WTC11 (cell line): ENCODE measurements around the gene EIF2AK3. TPM values are rescaled to one million over a fixed set of nuclear protein-coding genes. Genes with fewer than 3 reads are reported as not detected.
"Not testable (repeated sequence)": the region's sequence is repeated elsewhere in the genome, so short reads cannot be mapped to it uniquely, and the experiment has no call there.

Source experiments
- ATAC-seq: fragments of 200-7000 bp; cut with Tn5 transposase; 2 replicates; pipeline ENCODE4 v1.10.0; 2021; ENCODE audit warnings: mild to moderate bottlenecking, moderate library complexity
- CTCF ChIA-PET: fragments of 300-600 bp; sonication (Branson Sonifier 250); formaldehyde crosslinking; loops from one replicate; lab custom pipeline; 2021; ENCODE audit warnings: antibody characterized with exemption; lab: Charles Lee
- POLR2A ChIA-PET: fragments of 350-600 bp; sonication (Branson Sonifier 250); formaldehyde crosslinking; loops from one replicate; lab custom pipeline; 2021; ENCODE audit warnings: antibody characterized with exemption; lab: Charles Lee
- DNase-seq: peaks from one replicate; pipeline ENCODE4 v3.0.0; 2021; ENCODE audit warnings: low spot score
- H3K27ac Mint-ChIP-seq: 2 replicates; pipeline ENCODE4 v1.8.0; 2021; ENCODE audit warnings: mixed read lengths
- H3K27me3 Mint-ChIP-seq: 2 replicates; pipeline ENCODE4 v1.8.0; 2021; ENCODE audit warnings: low read depth, mild to moderate bottlenecking, moderate library complexity, mixed read lengths
- H3K36me3 Mint-ChIP-seq: 2 replicates; pipeline ENCODE4 v1.8.0; 2021; ENCODE audit warnings: mixed read lengths
- H3K4me1 Mint-ChIP-seq: 2 replicates; pipeline ENCODE4 v1.8.0; 2022; ENCODE audit warnings: mixed read lengths
- H3K4me3 Mint-ChIP-seq: 2 replicates; pipeline ENCODE4 v1.8.0; 2021; ENCODE audit warnings: mild to moderate bottlenecking, moderate library complexity, mixed read lengths
- H3K9me3 Mint-ChIP-seq: 2 replicates; pipeline ENCODE4 v1.8.0; 2021; ENCODE audit warnings: mixed read lengths
- CBFB ChIP-seq: sonication (generic); formaldehyde crosslinking; IDR thresholded peaks from 2 replicates; pipeline ENCODE4 v1.8.1; 2022; ENCODE audit warnings: mild to moderate bottlenecking, low read depth, missing genetic modification reagents
- CREM ChIP-seq: sonication (generic); formaldehyde crosslinking; IDR thresholded peaks from 2 replicates; pipeline ENCODE4 v1.8.1; 2022; ENCODE audit warnings: mild to moderate bottlenecking, missing genetic modification reagents, moderate library complexity
- ELF4 ChIP-seq: sonication (generic); formaldehyde crosslinking; IDR thresholded peaks from 2 replicates; pipeline ENCODE4 v1.8.1; 2022; ENCODE audit warnings: low read depth, mild to moderate bottlenecking, moderate library complexity, missing genetic modification reagents
- FOXP1 ChIP-seq: sonication (generic); formaldehyde crosslinking; IDR thresholded peaks from 2 replicates; pipeline ENCODE4 v1.8.0; 2022; ENCODE audit warnings: missing genetic modification reagents, mild to moderate bottlenecking, moderate library complexity, borderline replicate concordance
- KAT7 ChIP-seq: sonication (generic); formaldehyde crosslinking; IDR thresholded peaks from 2 replicates; pipeline ENCODE4 v1.8.1; 2023; ENCODE audit warnings: missing genetic modification reagents, mild to moderate bottlenecking, borderline replicate concordance
- MYBL2 ChIP-seq: sonication (generic); formaldehyde crosslinking; IDR thresholded peaks from 2 replicates; pipeline ENCODE4 v1.8.1; 2023; ENCODE audit warnings: mild to moderate bottlenecking, moderate library complexity, missing genetic modification reagents
- NFYB ChIP-seq: sonication (generic); formaldehyde crosslinking; conservative IDR thresholded peaks from 2 replicates; pipeline ENCODE4 v1.8.0; 2022; ENCODE audit warnings: low read depth, missing genetic modification reagents
- NR3C1 ChIP-seq: sonication (generic); formaldehyde crosslinking; conservative IDR thresholded peaks from 2 replicates; pipeline ENCODE4 v1.8.1; 2023; ENCODE audit warnings: low read depth, mild to moderate bottlenecking, missing genetic modification reagents
- ZNF263 ChIP-seq: sonication (generic); formaldehyde crosslinking; IDR thresholded peaks from 2 replicates; pipeline ENCODE4 v1.8.1; 2022; ENCODE audit warnings: low read depth, mild to moderate bottlenecking, moderate library complexity, missing genetic modification reagents
- ZNF423 ChIP-seq: fragments of 250-450 bp; sonication (Bioruptor Pico); IDR thresholded peaks from 2 replicates; pipeline ENCODE4 v2.1.2; 2022; ENCODE audit warnings: mild to moderate bottlenecking, moderate library complexity
- total RNA-seq: library from RNA; stranded (reverse); gene quantifications from 3 replicates; pipeline ENCODE4 v1.2.3, GENCODE V29; 2021
- TF ChIP-seq, protein P1 (sequence below): sonication (generic); formaldehyde crosslinking; IDR thresholded peaks from 2 replicates; pipeline ENCODE4 v1.8.1; 2023; ENCODE audit warnings: mild to moderate bottlenecking, missing genetic modification reagents, moderate library complexity
- TF ChIP-seq, protein P2 (sequence below): sonication (generic); formaldehyde crosslinking; IDR thresholded peaks from 2 replicates; pipeline ENCODE4 v1.8.1; 2023; ENCODE audit warnings: mild to moderate bottlenecking, missing genetic modification reagents, moderate library complexity
- TF ChIP-seq, protein P3 (sequence below): sonication (generic); formaldehyde crosslinking; IDR thresholded peaks from 2 replicates; pipeline ENCODE4 v1.8.0; 2022; ENCODE audit warnings: mild to moderate bottlenecking, missing genetic modification reagents
- TF ChIP-seq, protein P4 (sequence below): fragments of 250-450 bp; sonication (Bioruptor Pico); IDR thresholded peaks from 2 replicates; pipeline ENCODE4 v1.9.0; 2021; ENCODE audit warnings: mild to moderate bottlenecking, borderline replicate concordance
- TF ChIP-seq, protein P5 (sequence below): sonication (generic); formaldehyde crosslinking; conservative IDR thresholded peaks from 2 replicates; pipeline ENCODE4 v1.8.1; 2022; ENCODE audit warnings: mild to moderate bottlenecking, missing genetic modification reagents
- TF ChIP-seq, protein P6 (sequence below): sonication (generic); formaldehyde crosslinking; IDR thresholded peaks from 2 replicates; pipeline ENCODE4 v1.8.1; 2023; ENCODE audit warnings: mild to moderate bottlenecking, missing genetic modification reagents

EIF2AK3 gene
- total RNA-seq, 1 experiment from 2014 or later: 20.8 TPM

DNA sequence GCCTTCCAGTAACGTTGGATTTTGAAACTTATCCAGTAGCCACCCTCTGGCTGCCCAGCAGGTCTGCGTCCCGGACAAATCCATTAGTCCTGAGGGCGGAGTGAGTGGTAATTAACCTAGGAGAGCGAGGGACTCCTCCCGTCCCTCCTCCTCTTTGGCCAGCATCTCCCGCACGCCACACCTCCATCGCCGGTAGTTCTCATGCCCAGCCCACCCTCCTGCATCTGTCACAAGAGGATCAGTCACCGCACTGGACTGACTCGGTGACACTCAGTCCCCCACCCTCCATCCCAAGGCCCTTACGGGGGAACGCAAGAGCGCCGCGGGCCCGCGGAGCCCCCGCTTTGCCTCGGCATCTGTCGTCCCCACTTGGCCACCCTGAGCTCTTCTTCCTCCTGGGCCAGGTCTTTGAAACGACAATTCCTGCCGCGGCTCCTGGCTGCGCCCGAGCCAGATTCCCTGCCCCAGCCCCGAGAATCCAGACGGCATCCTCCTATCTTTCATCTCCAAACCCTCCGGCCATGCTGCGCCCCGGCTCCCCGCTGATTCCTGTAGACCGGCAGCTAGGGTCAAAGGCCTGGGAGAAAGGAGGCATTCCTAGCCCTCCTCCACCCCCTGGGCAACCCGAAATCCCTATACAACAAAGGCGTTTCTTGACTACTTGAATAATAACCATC lies 77.5 kb downstream of the EIF2AK3 start:
- ATAC-seq (peak; percentile 64), DNase-seq (peak; percentile 69)
- TF ChIP-seq FOXP1 (CRISPR knock-in tag) (no peak), ZNF263 (CRISPR knock-in tag) (peak; percentile 94), NR3C1 (no peak), ZNF423 (CRISPR knock-in tag) (0 out of 2 replicates have a peak, but pooled peaks have one; percentile 17)
- H3K27me3 Mint-ChIP-seq: peaks cover 4% of the 10 kb centered on the region; the same call in 1 of the 2 replicates
- H3K4me3 Mint-ChIP-seq: peak overlapping the region; percentile 77
- ChIA-PET CTCF (interaction anchor here (1.0 to 1.8 kb wide), 3 partner anchors 32 to 359 kb away, joined by 4 to 7 read pairs (median 4); no protein-coding TSS in a partner anchor), POLR2A (no interaction called here)
- peaks cover 6% of the 10 kb centered on the region for H3K9me3 Mint-ChIP-seq
- no peak overlapping the region; the same call in 1 of the 2 replicates for H3K27ac Mint-ChIP-seq
- H3K36me3 Mint-ChIP-seq: peaks cover 6% of the 10 kb centered on the region; the same call in 1 of the 2 replicates
- peaks cover 28% of the 10 kb centered on the region for H3K4me1 Mint-ChIP-seq

DNA sequence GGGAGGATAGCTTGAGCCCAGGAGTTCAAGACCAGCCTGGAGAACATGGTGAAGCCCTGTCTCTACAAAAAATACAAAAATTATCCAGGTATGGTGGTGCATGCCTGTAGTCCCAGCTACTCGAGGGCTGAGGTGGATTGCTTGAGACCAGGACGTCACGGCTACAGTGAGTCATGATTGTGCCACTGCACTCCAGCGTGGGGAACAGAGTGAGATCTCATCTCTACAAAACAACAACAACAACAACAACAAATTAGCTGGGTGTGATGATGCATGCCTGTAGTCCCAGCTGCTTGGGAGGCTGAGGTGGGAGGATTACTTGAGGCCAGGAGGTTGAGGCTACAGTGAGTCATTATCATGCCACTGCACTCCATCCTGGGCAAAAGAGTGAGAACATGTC lies 81.0 kb downstream of the EIF2AK3 start:
- H3K27ac Mint-ChIP-seq, CTCF ChIA-PET, H3K36me3 Mint-ChIP-seq, H3K27me3 Mint-ChIP-seq, H3K9me3 Mint-ChIP-seq, DNase-seq, ATAC-seq, POLR2A ChIA-PET, H3K4me3 Mint-ChIP-seq: not testable (repeated sequence)
- peaks cover 17% of the 10 kb centered on the region for H3K4me1 Mint-ChIP-seq

DNA sequence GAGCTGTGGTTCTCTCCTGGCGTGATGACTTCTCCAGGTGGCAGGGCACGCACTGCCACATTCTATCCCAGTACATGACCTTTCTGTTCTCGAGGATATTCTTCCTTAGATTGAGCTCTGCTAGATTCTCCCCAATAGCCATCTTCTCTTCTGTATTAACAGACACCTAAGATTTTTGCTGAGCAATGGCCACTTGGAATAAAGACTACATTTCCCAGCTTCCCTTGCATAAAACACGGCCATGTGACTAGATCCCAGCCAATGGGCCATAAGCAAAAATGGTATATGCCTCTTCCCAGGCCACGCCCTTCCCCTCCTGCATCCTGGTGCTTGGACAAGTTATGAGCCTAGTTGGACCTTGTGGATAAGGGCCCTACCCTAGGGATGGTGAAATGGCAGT lies 82.1 kb downstream of the EIF2AK3 start:
- TF ChIP-seq, protein P1, sequence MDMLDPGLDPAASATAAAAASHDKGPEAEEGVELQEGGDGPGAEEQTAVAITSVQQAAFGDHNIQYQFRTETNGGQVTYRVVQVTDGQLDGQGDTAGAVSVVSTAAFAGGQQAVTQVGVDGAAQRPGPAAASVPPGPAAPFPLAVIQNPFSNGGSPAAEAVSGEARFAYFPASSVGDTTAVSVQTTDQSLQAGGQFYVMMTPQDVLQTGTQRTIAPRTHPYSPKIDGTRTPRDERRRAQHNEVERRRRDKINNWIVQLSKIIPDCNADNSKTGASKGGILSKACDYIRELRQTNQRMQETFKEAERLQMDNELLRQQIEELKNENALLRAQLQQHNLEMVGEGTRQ (CRISPR knock-in tag): peak; percentile 96
- TF ChIP-seq, protein P2, sequence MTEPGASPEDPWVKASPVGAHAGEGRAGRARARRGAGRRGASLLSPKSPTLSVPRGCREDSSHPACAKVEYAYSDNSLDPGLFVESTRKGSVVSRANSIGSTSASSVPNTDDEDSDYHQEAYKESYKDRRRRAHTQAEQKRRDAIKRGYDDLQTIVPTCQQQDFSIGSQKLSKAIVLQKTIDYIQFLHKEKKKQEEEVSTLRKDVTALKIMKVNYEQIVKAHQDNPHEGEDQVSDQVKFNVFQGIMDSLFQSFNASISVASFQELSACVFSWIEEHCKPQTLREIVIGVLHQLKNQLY (CRISPR knock-in tag): no peak
- no peak for TF ChIP-seq CREM (CRISPR knock-in tag)
- TF ChIP-seq, protein P3, sequence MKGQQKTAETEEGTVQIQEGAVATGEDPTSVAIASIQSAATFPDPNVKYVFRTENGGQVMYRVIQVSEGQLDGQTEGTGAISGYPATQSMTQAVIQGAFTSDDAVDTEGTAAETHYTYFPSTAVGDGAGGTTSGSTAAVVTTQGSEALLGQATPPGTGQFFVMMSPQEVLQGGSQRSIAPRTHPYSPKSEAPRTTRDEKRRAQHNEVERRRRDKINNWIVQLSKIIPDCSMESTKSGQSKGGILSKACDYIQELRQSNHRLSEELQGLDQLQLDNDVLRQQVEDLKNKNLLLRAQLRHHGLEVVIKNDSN (CRISPR knock-in tag): peak; percentile 94
- TF ChIP-seq NFYB (CRISPR knock-in tag): 0 out of 2 replicates have a peak, but pooled peaks have one; percentile 38
- no peak for TF ChIP-seq MYBL2
- ChIA-PET CTCF (interaction anchor here (0.6 kb wide), 1 partner anchor 11 kb away, joined by 3 read pairs; no protein-coding TSS in a partner anchor), POLR2A (no interaction called here)
- peaks cover 22% of the 10 kb centered on the region for H3K36me3 Mint-ChIP-seq
- H3K27me3 Mint-ChIP-seq: peaks cover 4% of the 10 kb centered on the region; the same call in 1 of the 2 replicates
- DNase-seq (peak; percentile 54), ATAC-seq (peak; percentile 78)
- peaks cover 18% of the 10 kb centered on the region for H3K9me3 Mint-ChIP-seq
- no peak overlapping the region for H3K4me3 Mint-ChIP-seq
- H3K27ac Mint-ChIP-seq: no peak overlapping the region
- peaks cover 8% of the 10 kb centered on the region for H3K4me1 Mint-ChIP-seq

DNA sequence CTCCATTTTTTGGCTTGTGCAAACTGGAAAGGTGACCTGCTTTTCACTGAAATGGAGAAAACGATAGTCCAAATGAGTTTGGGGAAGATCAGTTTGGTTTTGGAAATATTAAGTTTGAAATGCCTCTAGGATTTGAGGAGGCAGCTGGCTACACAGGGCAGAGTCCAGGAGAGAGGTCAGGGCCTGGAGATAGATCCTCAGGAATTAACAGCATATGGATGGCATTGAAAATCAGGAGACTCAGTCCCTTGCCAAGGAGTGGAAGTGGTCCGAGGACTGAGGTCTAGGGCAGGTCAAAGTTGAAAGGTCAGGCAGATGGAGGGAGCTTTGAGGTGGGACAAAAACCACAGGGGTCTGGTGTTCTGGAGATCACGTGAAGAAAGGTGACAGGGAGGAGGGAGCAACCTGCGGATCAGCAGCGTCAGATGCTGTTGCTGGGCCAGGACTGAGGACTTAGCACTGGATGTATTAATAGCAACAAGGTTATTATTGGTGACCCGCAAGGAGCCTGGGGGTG lies 83.7 kb downstream of the EIF2AK3 start:
- H3K9me3 Mint-ChIP-seq: peaks cover 25% of the 10 kb centered on the region
- POLR2A ChIA-PET: no interaction called here
- no peaks in the 10 kb centered on the region; the same call in 1 of the 2 replicates for H3K27me3 Mint-ChIP-seq
- peaks cover 7% of the 10 kb centered on the region for H3K4me1 Mint-ChIP-seq
- no peak overlapping the region for H3K27ac Mint-ChIP-seq
- CTCF ChIA-PET: no interaction called here
- peaks cover 29% of the 10 kb centered on the region for H3K36me3 Mint-ChIP-seq
- H3K4me3 Mint-ChIP-seq: no peak overlapping the region
- ATAC-seq: no peak
- no peak for DNase-seq
- TF ChIP-seq CBFB (CRISPR knock-in tag) (no peak), ELF4 (no peak), KAT7 (CRISPR knock-in tag) (no peak), FOXP1 (CRISPR knock-in tag) (no peak)
- TF ChIP-seq, protein P4, sequence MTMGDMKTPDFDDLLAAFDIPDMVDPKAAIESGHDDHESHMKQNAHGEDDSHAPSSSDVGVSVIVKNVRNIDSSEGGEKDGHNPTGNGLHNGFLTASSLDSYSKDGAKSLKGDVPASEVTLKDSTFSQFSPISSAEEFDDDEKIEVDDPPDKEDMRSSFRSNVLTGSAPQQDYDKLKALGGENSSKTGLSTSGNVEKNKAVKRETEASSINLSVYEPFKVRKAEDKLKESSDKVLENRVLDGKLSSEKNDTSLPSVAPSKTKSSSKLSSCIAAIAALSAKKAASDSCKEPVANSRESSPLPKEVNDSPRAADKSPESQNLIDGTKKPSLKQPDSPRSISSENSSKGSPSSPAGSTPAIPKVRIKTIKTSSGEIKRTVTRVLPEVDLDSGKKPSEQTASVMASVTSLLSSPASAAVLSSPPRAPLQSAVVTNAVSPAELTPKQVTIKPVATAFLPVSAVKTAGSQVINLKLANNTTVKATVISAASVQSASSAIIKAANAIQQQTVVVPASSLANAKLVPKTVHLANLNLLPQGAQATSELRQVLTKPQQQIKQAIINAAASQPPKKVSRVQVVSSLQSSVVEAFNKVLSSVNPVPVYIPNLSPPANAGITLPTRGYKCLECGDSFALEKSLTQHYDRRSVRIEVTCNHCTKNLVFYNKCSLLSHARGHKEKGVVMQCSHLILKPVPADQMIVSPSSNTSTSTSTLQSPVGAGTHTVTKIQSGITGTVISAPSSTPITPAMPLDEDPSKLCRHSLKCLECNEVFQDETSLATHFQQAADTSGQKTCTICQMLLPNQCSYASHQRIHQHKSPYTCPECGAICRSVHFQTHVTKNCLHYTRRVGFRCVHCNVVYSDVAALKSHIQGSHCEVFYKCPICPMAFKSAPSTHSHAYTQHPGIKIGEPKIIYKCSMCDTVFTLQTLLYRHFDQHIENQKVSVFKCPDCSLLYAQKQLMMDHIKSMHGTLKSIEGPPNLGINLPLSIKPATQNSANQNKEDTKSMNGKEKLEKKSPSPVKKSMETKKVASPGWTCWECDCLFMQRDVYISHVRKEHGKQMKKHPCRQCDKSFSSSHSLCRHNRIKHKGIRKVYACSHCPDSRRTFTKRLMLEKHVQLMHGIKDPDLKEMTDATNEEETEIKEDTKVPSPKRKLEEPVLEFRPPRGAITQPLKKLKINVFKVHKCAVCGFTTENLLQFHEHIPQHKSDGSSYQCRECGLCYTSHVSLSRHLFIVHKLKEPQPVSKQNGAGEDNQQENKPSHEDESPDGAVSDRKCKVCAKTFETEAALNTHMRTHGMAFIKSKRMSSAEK (CRISPR knock-in tag): no peak
- TF ChIP-seq, protein P5, sequence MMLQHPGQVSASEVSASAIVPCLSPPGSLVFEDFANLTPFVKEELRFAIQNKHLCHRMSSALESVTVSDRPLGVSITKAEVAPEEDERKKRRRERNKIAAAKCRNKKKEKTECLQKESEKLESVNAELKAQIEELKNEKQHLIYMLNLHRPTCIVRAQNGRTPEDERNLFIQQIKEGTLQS (CRISPR knock-in tag): no peak
- TF ChIP-seq, protein P6, sequence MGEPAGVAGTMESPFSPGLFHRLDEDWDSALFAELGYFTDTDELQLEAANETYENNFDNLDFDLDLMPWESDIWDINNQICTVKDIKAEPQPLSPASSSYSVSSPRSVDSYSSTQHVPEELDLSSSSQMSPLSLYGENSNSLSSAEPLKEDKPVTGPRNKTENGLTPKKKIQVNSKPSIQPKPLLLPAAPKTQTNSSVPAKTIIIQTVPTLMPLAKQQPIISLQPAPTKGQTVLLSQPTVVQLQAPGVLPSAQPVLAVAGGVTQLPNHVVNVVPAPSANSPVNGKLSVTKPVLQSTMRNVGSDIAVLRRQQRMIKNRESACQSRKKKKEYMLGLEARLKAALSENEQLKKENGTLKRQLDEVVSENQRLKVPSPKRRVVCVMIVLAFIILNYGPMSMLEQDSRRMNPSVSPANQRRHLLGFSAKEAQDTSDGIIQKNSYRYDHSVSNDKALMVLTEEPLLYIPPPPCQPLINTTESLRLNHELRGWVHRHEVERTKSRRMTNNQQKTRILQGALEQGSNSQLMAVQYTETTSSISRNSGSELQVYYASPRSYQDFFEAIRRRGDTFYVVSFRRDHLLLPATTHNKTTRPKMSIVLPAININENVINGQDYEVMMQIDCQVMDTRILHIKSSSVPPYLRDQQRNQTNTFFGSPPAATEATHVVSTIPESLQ (CRISPR knock-in tag): no peak
